ENCODE measurements around the gene ADARB2.

DNA sequence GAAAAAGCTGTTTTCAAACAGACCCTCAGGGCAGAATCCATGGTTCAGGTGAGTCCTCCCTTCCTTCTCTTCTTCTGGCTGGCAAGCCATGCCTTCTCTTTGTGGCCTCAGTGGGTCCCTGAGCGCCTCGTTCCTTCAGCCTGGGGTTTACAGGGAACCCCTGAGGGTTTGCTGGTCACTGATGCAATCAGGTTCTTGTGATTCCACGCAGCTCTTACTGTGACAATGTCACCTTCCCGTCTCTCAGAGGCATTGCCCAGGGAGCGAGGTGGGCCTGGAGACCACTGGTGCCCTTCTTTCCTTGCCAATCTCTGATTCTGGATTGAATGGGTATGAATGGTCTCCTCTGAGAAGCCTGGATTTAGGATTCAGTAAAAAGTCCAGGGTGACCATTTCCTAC lies 132.2 kb downstream of the ADARB2 start:
- TF ChIP-seq EZH2 (IDR thresholded peaks at IDR 0.05; ENCODE audit: insufficient read depth, poor library complexity, severe bottlenecking) = no peak
- no peak for TF ChIP-seq EZH2phosphoT487 (IDR thresholded peaks at IDR 0.05; ENCODE audit: insufficient read depth, low read depth)
